HepG2 (cell line): ENCODE results near the gene UFSP2. TPM values are rescaled to one million over a fixed set of nuclear protein-coding genes. Genes with fewer than 3 reads are reported as not detected.

Source experiments
- ATAC-seq: fragments of 200-7000 bp; cut with Tn5 transposase; 3 replicates; pipeline ENCODE4 v1.9.1; 2020; ENCODE audit warnings: mild to moderate bottlenecking, moderate library complexity
- BruUV-seq: library from RNA; stranded (reverse); fragments of 400-500 nt; replicated peaks from 2 replicates; lab custom pipeline; 2021; lab: Mats Ljungman, UMichigan
- CTCF ChIA-PET: fragments of 300-600 bp; formaldehyde crosslinking; extraction: SDS; loops from one replicate; lab custom pipeline; 2021; ENCODE audit warnings: low total read pairs, inconsistent platforms, low intra/inter-chr PET ratio; lab: Yijun Ruan, JAX
- POLR2A ChIA-PET: fragments of 350-600 bp; sonication (Branson Sonifier 250); formaldehyde crosslinking; loops from one replicate; lab custom pipeline; 2020; ENCODE audit warnings: antibody characterized with exemption, inconsistent platforms; lab: Yijun Ruan, JAX
- DNase-seq: peaks from one replicate; pipeline ENCODE4 v3.0.0-alpha.2; 2015; ENCODE audit warnings: low spot score
- FAIRE-seq: peaks from 3 replicates; lab custom pipeline; 2011; peaks lifted over from hg19 to GRCh38; lab: Jason Lieb, UNC
- H2AFZ ChIP-seq: one replicate; pipeline ENCODE4 v1.6.1; 2011; ENCODE audit warnings: low read length, inconsistent platforms
- H3K27ac ChIP-seq: fragments of 300-600 bp; 3 replicates; pipeline ENCODE4 v1.8.0; 2011; ENCODE audit warnings: mixed run types, mild to moderate bottlenecking, mixed read lengths, low read length, inconsistent platforms; ENCODE audit not compliant: insufficient read depth; ENCODE audit errors: extremely low read length
- H3K27me3 ChIP-seq, 2 experiments: fragments of 200-600 bp in 1 of 2; 2 replicates in 1 of 2; 3 replicates in 1 of 2; pipeline versions ENCODE4 v1.6.0 to v1.8.0; 2011; ENCODE audit warnings: low read length in 2 of 2, mild to moderate bottlenecking in 2 of 2, moderate library complexity in 2 of 2, inconsistent platforms in 1 of 2; ENCODE audit not compliant: insufficient read depth in 2 of 2, control insufficient read depth in 1 of 2
- H3K36me3 ChIP-seq, 2 experiments: fragments of 200-600 bp in 1 of 2; replicated peaks in 1 of 2; 2 replicates in 1 of 2; 3 replicates in 1 of 2; pipeline versions ENCODE4 v1.5.1 to v1.8.0; 2011; ENCODE audit warnings: low read length in 2 of 2, inconsistent platforms in 1 of 2; ENCODE audit not compliant: insufficient read depth in 2 of 2, control insufficient read depth in 1 of 2
- H3K4me1 ChIP-seq: 2 replicates; pipeline ENCODE4 v1.5.1; 2012; ENCODE audit warnings: low read length, inconsistent platforms; ENCODE audit not compliant: insufficient read depth
- H3K4me2 ChIP-seq: 2 replicates; pipeline ENCODE4 v1.6.0; 2011; ENCODE audit warnings: low read depth, low read length, inconsistent platforms
- H3K4me3 ChIP-seq, 3 experiments: fragments of 200-600 bp in 1 of 3; sonication (generic), shearing (Covaris generic) in 1 of 3; replicated peaks in 1 of 3; 2 replicates each; pipeline ENCODE4 v1.5.1; 2011 to 2016; ENCODE audit warnings: low read length in 3 of 3, inconsistent platforms in 2 of 3, low read depth in 2 of 3, mild to moderate bottlenecking in 2 of 3, control low read depth in 1 of 3, mixed read lengths in 1 of 3; ENCODE audit not compliant: insufficient read depth in 1 of 3
- H3K79me2 ChIP-seq: one replicate; pipeline ENCODE4 v1.6.1; 2011; ENCODE audit warnings: low read length, inconsistent platforms; ENCODE audit not compliant: insufficient read depth
- H3K9ac ChIP-seq: 2 replicates; pipeline ENCODE4 v1.6.0; 2011; ENCODE audit warnings: mild to moderate bottlenecking, low read depth, low read length, inconsistent platforms; ENCODE audit not compliant: insufficient read depth
- H3K9me3 ChIP-seq: 2 replicates; pipeline ENCODE4 v1.5.1; 2012; ENCODE audit warnings: mild to moderate bottlenecking, low read length
- H4K20me1 ChIP-seq: 2 replicates; pipeline ENCODE4 v1.6.0; 2011; ENCODE audit warnings: inconsistent platforms, mild to moderate bottlenecking, low read length, moderate library complexity; ENCODE audit not compliant: insufficient read depth
- ELF3 ChIP-seq: IDR thresholded peaks from 2 replicates; pipeline ENCODE4 v1.6.1; 2016; ENCODE audit warnings: missing genetic modification reagents, missing compliant biosample characterization
- ESRRA ChIP-seq: sonication (generic); formaldehyde crosslinking; IDR thresholded peaks from 2 replicates; pipeline ENCODE4 v1.5.1; 2020; ENCODE audit warnings: mild to moderate bottlenecking, low read depth, missing genetic modification reagents
- GATAD2A ChIP-seq: IDR thresholded peaks from 2 replicates; pipeline ENCODE4 v1.6.1; 2016
- MLLT10 ChIP-seq: sonication (generic); formaldehyde crosslinking; IDR thresholded peaks from 2 replicates; pipeline ENCODE4 v1.4.0; 2020; ENCODE audit warnings: missing genetic modification reagents
- POLR2AphosphoS5 ChIP-seq: IDR thresholded peaks from 2 replicates; pipeline ENCODE4 v1.6.1; 2012; ENCODE audit warnings: low read depth, low read length
- PREB ChIP-seq: sonication (generic); formaldehyde crosslinking; IDR thresholded peaks from 2 replicates; pipeline ENCODE4 v1.4.0; 2020; ENCODE audit warnings: missing genetic modification reagents
- REPIN1 ChIP-seq: sonication (generic); formaldehyde crosslinking; IDR thresholded peaks from 2 replicates; pipeline ENCODE4 v1.8.0; 2022; ENCODE audit warnings: missing genetic modification reagents, low read depth, mild to moderate bottlenecking, borderline replicate concordance
- SMARCC2 ChIP-seq: fragments of 450-650 bp; IDR thresholded peaks from 2 replicates; pipeline ENCODE4 v1.6.1; 2017; ENCODE audit warnings: antibody characterized with exemption, mild to moderate bottlenecking
- ZFP36L2 ChIP-seq: sonication (generic); formaldehyde crosslinking; IDR thresholded peaks from 2 replicates; pipeline ENCODE4 v1.4.0; 2020; ENCODE audit warnings: missing genetic modification reagents
- ZNF784 ChIP-seq: sonication (generic); formaldehyde crosslinking; IDR thresholded peaks from 2 replicates; pipeline ENCODE4 v1.5.1; 2020; ENCODE audit warnings: missing genetic modification reagents, mild to moderate bottlenecking, borderline replicate concordance
- WGBS: methylation state at CpG from one replicate; pipeline ENCODE4 v1.1.6; 2017; ENCODE audit warnings: low lambda C conversion rate; 5-methylcytosine and 5-hydroxymethylcytosine counted together
- in situ Hi-C: cut with HindIII; loops from 2 replicates; pipeline ENCODE4 v1.10.0; 2017; ENCODE audit warnings: low pct_unique_long_range_greater_than_20kb; ENCODE audit not compliant: extremely low pct_ligation_motif_present
- intact Hi-C: fragments of 100-400 bp; cut with micrococcal nuclease; formaldehyde crosslinking; loops from one replicate; pipeline ENCODE4 v1.10.0; 2022; ENCODE audit not compliant: unreplicated experiment
- polyA plus RNA-seq, 8 experiments: library from polyadenylated mRNA; depleted of rRNA in 3 of 8; stranded (reverse) in 7 of 8; unstranded in 1 of 8; fragments of >200 nt; fragmentation: Illumina TruSeq in 4 of 8; extraction: Trizol in 4 of 8; gene quantifications; 2 replicates each; pipeline versions ENCODE4 v1.2.1 to v1.2.3, GENCODE V29; 2011 to 2016; ENCODE audit warnings: low read depth in 4 of 8, missing spikeins in 1 of 8, mixed read lengths in 1 of 8; ENCODE audit not compliant: insufficient read depth in 1 of 8
- total RNA-seq, 5 experiments: library from RNA; depleted of rRNA; stranded (reverse); fragments of >200 nt; fragmentation: Illumina TruSeq; extraction: Trizol; gene quantifications; 2 replicates each; pipeline ENCODE4 v1.2.3, GENCODE V29; 2016; ENCODE audit warnings: low read depth in 1 of 5

The UFSP2 gene
- total and polyA plus RNA-seq, 2 of the 13 experiments (the other 11 are each of a cell fraction or from before 2014, with no cell fraction given) = 24.1 to 32.3 TPM

- no peak for TF ChIP-seq ZNF784 (CRISPR knock-in tag)
- no peak for TF ChIP-seq MLLT10 (CRISPR knock-in tag)
- TF ChIP-seq PREB (CRISPR knock-in tag) = no peak
- TF ChIP-seq GATAD2A (CRISPR knock-in tag) = no peak
- TF ChIP-seq REPIN1 (CRISPR knock-in tag) = no peak
- no peak for TF ChIP-seq ELF3 (CRISPR knock-in tag)
- no peak for TF ChIP-seq POLR2AphosphoS5
- no peak for TF ChIP-seq SMARCC2
- TF ChIP-seq ESRRA (CRISPR knock-in tag) = no peak
- no peak for TF ChIP-seq ZFP36L2 (CRISPR knock-in tag)
- Histone ChIP-seq H3K27me3 (peaks cover 0 to 65% of the 10 kb centered on the region in 2 experiments; a peak in 3 of 5 replicates), H3K36me3 (no peaks in the 10 kb centered on the region), H2AFZ (no peak overlapping the region), H3K9me3 (no peaks in the 10 kb centered on the region), H3K79me2 (no peaks in the 10 kb centered on the region), H3K4me1 (peaks cover 12% of the 10 kb centered on the region), H3K9ac (no peak overlapping the region), H3K4me2 (no peak overlapping the region), H4K20me1 (no peaks in the 10 kb centered on the region), H3K4me3 (no peak overlapping the region), H3K27ac (no peak overlapping the region)
- ATAC-seq (no peak), FAIRE-seq (no peak), DNase-seq (no peak)
- intact Hi-C loops = no loop called here
- in situ Hi-C loops = loop anchor here (25.0 kb wide), 1 partner anchor 568 kb away; no protein-coding TSS in a partner anchor
- no TSS peak for BruUV-seq
- POLR2A ChIA-PET = no interaction called here
- 14% methylated on average over 2 of the region's 2 CpGs for WGBS
- CTCF ChIA-PET = no interaction called here
Observed at GRCh38 chr4:185468999-185469398, 43.2 kb upstream of the UFSP2 start.
